Testis (tissue), 2 donors: ENCODE results near the gene SAMD15.

Source experiments
- CTCF ChIP-seq, 3 experiments: fragments of 450-650 bp in 2 of 3; fragments of 200-600 bp in 1 of 3; sonication (generic) in 1 of 3; IDR thresholded peaks; one replicate each; pipeline ENCODE4 v1.5.1; 2016 to 2019; ENCODE audit warnings: antibody characterized with exemption in 3 of 3, mild to moderate bottlenecking in 2 of 3, moderate library complexity in 1 of 3
- POLR2A ChIP-seq: fragments of 450-650 bp; IDR thresholded peaks from one replicate; pipeline ENCODE4 v1.6.1; 2017; ENCODE audit warnings: antibody characterized with exemption, mild to moderate bottlenecking, moderate library complexity

DNA sequence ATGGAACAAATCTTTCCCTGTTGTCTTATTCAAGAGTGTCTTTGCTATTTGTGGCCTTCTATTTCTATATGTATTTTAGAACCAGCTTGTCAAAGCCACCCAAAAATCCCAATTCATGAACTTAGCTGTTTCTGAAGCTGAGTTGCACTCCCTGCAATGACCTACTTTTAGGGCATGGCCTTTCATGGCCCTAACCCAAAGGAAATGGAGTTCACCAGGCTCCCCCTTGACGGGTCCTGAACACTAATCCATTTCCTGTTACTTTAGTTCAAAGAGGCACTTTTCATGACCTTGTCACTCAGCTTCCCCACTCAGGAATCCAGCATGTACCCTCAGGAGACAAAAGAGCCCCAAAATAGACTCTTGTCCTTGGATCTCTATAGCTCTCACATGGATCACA is 7.9 kb upstream of the SAMD15 start:
- TF ChIP-seq CTCF (IDR thresholded peaks at IDR 0.05) (no peak), POLR2A (no peak)
